DMS 273 (cell line): ENCODE results near the gene KCNE3.

Source experiments
- DNase-seq: peaks from one replicate; lab custom pipeline; 2025; ENCODE audit not compliant: unreplicated experiment; lab: John Stamatoyannopoulos, UW

Gene KCNE3, protein sequence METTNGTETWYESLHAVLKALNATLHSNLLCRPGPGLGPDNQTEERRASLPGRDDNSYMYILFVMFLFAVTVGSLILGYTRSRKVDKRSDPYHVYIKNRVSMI

DNA sequence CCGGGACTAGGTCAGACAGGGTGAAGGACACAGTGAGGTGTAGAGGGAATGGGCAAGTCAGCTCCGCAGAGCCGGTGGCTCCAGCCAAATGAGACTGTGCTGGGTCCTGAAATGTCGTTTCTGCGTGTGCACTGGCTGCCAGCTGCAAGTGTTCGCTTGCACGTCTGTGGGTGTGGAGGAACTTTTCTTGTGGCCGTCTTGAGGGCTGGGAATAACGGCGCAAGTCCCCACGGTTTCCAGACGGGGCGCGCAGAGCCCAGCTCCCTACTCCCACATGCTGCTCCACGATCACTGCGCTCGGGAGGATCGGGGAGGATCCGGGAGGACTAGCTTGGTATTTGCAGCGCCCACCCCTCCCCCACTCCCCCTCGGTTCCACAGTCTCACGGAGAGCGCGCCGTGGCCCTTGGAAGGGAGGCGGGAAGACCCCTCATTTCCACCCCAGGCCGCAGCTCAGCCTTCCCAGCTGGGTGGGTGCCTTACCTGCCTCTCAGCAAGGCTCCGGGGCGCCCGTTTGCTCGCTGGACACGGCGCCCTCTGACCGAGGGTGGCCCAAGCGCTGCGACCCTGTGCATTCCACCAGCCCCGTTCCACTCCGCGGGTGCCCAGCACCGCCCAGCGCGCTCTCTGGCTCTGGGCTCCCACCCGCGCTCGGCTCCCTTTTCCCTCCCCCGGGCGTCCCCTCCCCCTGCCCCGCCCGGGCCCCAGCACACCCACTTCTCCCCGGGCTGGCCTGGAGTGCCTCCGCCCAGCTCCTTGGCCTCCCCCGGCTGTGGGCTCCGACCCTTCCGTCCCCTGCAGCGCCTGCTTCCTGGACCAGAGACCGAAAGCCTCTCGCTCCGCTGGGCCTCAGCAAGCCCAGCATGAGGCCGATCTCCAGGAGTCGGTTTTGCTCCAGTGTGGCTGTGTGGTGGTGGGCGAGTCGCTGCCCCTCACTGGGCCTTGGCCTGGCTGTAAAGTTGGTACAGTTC is at the start of gene KCNE3:
KCNE3 (minus strand) TSS at position 634 of the 970 bp plus-strand sequence. CDS start 9,986 bp downstream, outside the sequence.
- no peak for DNase-seq

DNA sequence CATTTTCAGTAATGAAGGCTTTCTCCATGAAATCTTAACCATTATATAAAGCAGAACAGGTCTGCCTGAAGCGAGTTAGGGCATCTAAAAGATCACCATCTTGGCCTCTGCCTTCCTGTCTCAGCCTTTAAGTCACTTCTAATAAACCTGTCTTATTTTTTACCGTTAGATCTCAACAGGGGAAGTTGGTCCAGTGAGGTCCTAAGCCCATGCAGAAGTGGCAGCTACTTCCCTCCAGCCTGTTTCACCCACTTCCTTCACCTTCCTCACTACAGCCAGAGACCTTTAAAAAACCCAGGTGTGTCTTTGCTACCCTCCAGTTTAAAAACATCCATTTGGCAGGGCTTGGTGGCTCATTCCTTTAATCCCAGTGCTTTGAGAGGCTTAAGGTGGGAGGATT is 40.2 kb upstream of the KCNE3 start:
- no peak for DNase-seq

GRCh38 chr11:74506823-74507222 is 39.5 kb upstream of the KCNE3 start:
- no peak for DNase-seq

DNA sequence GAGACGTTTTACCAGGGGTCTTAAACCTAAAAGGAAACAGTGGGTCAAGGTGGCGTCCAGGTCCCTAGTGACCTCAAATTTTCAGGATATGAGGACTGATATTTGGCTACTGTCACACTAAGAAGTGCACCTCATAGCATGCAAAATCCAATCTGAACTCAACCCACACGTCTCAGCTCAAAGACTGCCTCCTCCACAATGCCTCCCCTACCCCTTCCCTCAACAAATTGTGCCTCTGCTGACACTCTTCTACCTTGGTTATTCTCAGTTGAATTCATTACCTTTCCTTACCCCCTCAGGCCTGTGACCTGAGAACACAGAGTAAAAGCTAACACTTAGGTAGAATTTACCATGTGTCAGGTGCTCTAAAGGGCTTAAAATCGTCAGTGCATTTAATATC is 38.6 kb upstream of the KCNE3 start:
- no peak for DNase-seq

DNA sequence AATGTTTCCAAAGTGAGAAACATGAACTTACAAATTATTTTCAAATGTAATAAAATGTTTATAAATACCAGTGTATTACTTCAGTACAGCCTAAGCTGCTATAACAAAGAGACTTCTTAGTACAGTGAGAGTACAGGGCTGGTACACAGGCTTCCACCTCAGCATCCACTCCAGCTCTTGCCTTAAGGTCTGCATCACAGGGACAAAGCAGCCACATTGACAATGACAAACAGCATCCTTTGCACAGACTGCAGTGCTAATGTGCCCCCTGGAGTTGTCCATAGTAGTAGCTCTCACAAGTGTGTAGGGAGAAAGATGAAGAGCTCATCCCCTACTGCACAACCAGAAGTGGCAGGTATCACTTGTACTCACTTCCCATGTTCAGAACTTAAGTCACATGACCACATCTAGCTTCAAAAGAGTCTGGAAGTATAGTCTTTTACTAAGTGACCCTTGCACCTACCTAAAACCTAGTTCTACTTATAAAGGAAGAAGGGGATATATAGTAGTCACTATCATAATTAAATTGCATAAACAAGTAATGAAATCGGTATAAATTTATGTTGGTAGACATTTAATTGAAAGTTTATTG is 36.8 kb upstream of the KCNE3 start:
- DNase-seq, result no peak

DNA sequence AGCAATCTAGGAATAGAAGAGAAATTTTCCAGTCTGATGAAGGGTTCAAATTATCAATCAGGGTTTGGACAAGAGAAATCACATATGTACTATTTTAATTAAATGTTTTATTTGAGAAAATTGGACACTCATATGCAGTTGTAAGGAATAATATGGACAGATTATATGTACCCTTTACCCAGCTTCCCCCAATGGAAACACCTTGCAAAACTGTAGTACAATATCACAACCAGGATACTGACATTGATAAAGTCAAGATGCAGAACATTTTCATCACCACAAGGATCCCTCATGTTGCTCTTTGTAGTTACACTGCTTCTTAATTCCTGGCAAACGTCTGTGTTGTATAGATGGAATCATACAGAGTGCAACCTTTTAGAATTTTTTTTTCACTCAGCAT is 27.6 kb upstream of the KCNE3 start:
- no peak for DNase-seq

- no peak for DNase-seq
These were observed 26.7 kb upstream of the KCNE3 start for GRCh38 chr11:74493791-74494630.

GRCh38 chr11:74492974-74493790 is 25.8 kb upstream of the KCNE3 start, which contains the start of gene LIPT2:
Gene LIPT2, minus strand, starts transcription at chr11:74493724. Its CDS starts 21 bp downstream, at chr11:74493703.
- DNase-seq, result peak; percentile 98

DNA sequence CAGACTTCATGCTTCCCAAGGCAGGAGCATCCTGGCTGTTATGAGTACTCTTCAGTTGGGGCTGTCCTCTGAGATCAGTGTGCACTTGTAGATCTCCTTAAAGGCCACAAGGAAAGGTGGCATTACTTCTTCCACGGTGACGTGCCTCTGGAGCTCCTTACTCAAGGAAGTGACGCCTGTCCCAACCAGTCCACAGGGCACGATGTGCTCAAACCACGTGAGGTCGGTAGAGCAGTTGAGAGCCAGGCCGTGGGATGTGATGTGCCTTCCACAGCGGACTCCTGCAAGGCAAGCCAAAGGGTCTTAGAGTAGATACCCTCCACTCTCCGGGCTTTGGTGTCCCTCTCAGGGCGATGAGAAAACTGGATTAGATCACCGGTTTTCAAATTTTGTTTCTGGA is 24.7 kb upstream of the KCNE3 start:
- DNase-seq, result no peak

DNA sequence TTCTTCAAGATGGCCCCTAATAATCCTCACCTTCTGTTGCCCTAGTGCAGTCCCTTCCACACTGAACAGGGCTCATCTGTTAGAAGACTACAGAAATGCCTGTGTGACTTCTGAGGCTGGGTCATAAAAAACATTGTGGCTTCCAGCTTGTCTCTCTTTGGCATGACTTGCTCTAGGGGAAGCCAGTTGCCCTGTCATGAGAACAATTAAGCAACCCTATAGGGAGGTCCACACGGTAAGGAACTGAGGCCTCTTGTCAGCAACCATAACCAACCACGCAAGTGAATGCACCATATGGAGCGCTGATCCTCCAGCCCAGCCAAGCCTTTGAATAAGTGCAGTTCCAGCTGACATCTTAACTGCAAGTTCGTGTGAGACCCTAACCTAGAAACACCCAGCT is 23.6 kb upstream of the KCNE3 start:
- DNase-seq, result no peak

GRCh38 chr11:74487875-74488274 is 20.5 kb upstream of the KCNE3 start:
- DNase-seq, result peak; percentile 5

DNA sequence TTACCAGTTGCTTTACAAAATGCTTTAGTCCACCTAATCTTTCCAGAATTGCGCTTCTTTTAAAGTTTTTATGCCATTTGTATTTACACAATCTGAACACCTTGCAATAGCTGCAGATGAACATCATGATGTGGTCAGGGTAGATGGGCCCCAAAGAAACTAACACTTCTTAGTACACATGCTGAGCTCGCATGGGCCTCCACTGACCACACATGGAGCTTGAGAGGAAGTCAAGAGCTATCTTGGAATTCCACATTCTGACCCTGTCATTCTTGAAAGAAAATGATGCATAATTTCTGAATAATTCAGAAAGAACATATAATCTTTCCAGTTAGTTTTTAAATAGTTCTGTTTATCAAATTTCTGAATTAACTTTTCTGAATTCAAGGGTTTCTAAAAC is 18.5 kb upstream of the KCNE3 start:
- DNase-seq, result no peak

DNA sequence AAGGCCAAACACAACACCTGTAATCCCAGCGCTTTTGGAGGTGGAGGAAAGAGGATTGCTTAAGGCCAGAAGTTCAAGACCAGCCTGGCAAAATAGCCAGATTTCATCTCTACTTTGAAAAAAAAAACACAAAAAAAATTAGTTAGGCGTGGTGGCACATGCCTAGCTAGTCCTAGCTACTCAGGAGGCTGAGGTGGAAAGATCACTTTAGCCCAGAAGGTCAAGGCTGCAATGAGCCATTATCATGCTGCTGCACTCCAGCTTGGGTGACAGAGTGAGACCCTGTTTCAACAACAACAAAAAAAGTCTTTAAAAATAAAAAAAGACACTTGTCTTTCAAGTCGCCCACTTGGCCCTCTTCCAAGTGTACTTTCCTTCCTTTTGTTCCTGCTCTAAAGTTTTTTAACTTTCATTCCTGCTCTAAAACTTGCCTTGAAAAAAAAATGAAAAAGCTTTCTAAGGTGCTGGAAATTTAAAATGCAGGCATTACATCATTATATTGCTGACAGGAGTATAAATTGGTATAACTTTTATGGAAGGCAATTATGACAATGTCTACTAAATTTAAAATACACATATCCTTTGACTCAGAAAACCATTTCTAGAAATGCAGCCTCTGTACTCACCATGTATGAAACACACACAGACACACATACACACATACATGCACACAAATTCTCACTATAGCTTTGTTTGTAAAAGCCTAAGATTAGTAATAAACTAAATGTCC is 13.5 kb upstream of the KCNE3 start:
- no peak for DNase-seq

GRCh38 chr11:74479732-74480123 is 12.4 kb upstream of the KCNE3 start:
- no peak for DNase-seq

- DNase-seq, result no peak
These were observed 11.8 kb upstream of the KCNE3 start for GRCh38 chr11:74478877-74479731.

DNA sequence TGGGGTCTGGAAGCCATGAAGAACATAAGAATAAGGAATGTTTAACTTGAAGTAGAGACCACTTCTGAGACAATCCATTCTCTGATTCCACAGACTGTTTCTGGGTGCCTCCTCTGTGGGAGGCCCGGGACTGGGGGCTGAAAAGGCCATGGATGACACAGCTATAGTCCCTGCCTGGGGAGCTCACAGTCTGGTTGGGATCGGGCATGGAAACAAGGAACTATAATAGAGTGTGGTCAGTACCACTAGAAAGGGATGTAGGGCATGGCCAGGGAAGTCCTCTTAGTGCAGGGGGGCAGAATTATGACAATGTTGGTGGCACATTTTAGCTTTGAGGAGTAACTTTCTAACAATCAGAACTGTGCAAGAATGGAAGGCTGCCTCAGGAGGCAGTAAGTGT is 9.2 kb upstream of the KCNE3 start:
- DNase-seq, result no peak

GRCh38 chr11:74474316-74474715 is 7.0 kb upstream of the KCNE3 start:
- DNase-seq, result no peak

DNA sequence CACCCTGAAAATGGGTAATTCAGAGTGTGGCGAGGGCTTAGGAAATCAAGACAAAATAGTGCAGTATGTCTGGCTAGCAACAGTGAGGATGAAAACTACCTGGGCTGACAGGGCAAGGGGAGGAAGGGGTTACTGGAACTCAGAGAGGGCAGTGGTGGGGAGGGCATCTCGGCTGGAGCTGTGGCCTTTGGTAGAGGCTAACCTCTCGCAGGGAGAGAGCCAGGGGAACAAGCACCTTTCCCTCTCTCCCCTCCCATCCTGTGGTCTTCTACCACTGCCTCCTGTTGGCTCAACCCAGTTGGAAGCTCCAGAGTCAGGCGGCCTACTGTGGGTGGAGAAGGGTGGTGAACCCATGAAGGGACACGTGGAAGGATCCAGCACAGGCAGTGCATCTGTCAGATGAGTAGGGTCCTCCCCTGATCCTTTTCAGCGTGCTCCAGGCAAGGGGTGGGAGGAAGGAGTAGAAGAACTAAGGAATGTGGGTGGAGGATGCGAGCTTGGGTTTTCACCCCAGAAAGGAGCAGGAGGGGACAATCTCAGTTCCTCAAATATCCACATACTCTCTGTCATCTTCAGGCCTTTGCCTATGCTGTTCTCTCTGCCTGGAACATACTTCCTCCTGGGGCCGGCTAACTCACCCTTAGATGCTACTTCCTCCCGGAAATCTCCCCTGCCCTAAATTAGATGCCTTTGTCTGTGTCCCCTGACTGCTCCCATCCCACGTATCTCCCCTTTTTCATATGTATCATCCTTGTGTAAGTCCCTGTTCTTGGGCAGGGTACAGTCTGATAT is 6.2 kb upstream of the KCNE3 start:
- DNase-seq, result no peak
